Right cardiac atrium (tissue), 5 donors: ENCODE data around the gene PLAC8. TPM values are rescaled to one million over a fixed set of nuclear protein-coding genes. Genes with fewer than 3 reads are reported as not detected.
A peak's percentile ranks its signal among the peaks of the same experiment; 100 is the strongest.
"Not testable (repeated sequence)": the region's sequence is repeated elsewhere in the genome, so short reads cannot be mapped to it uniquely, and the experiment has no call there.

Experiments used
- ATAC-seq, 2 donors: fragments of 200-7000 bp; cut with Tn5 transposase; one replicate each; pipeline versions ENCODE4 v1.8.0 to v1.9.1; 2020; ENCODE audit warnings: moderate library complexity in 2 of 2, mild to moderate bottlenecking in 1 of 2
- DNase-seq, 3 donors: peaks; one replicate each; pipeline ENCODE4 v3.0.0-alpha.2; 2020
- H3K27ac ChIP-seq: one replicate; pipeline ENCODE4 v1.5.1; 2013; ENCODE audit warnings: mild to moderate bottlenecking, low read length, control low read depth, moderate library complexity
- H3K27me3 ChIP-seq: one replicate; pipeline ENCODE4 v1.6.1; 2013; ENCODE audit not compliant: control insufficient read depth, insufficient read depth
- H3K4me1 ChIP-seq: one replicate; pipeline ENCODE4 v1.6.1; 2013; ENCODE audit warnings: low read length; ENCODE audit not compliant: control insufficient read depth, insufficient read depth
- H3K4me3 ChIP-seq: one replicate; pipeline ENCODE4 v1.5.1; 2013; ENCODE audit warnings: low read length, control low read depth
- H3K9me3 ChIP-seq: one replicate; pipeline ENCODE4 v1.6.1; 2013; ENCODE audit warnings: low read length; ENCODE audit not compliant: control insufficient read depth
- WGBS: extraction: QIAGEN DNeasy Blood & Tissue Kit; methylation state at CpG from one replicate; pipeline ENCODE4 v1.1.7; 2013; 5-methylcytosine and 5-hydroxymethylcytosine counted together
- intact Hi-C, 4 donors: fragments of 100-400 bp; cut with DNase I; formaldehyde crosslinking; loops; one replicate each; pipeline versions ENCODE4 v1.11.0 to v1.14.0; 2022 to 2023
- polyA plus RNA-seq: library from polyadenylated mRNA; stranded (reverse); fragments of 200-250 nt; gene quantifications from one replicate; pipeline ENCODE4 v1.2.3, GENCODE V29; 2013
- total RNA-seq, 4 donors: library from RNA; stranded (reverse); fragmentation: NEBNext Ultra II Directional; extraction: Animal tissue kit (Norgen Biotek cat#: 25700); gene quantifications; one replicate each; pipeline ENCODE4 v1.2.1, GENCODE V29; 2021
- donor health status: healthy with polysubstance abuse.
- donor health status: DM: no; HTN: yes; CAD: no.
- donor health status: DM: no; HTN: no; CAD: no.
- donor health status: DM: no; HTN: yes; CAD: no; lungs with severe emphysema.
- donor health status: DM: yes; HTN: yes; CAD: no.

PLAC8 gene
- total and polyA plus RNA-seq, 5 donors, result 1.2 to 5.0 (median 2.8) TPM

DNA sequence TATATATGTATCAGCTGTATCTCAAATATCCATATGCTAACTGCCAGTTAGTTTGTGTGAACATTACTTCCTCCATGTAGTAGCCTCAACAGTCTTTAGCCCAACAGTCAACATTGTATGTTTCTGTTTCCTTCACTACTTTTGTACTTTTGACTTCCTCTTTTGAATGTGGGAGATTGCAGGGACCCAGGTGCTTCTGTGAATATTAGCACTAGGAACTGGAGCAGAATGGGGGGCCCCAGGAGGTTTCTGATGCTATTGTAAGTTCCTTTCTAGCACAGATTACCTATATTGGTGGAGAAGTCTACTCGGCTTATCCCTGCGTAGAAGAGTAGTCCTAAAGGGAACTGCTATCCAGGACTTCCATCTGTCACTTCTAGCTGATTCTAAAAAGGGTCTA is 2.3 kb downstream of the PLAC8 start:
- Histone ChIP-seq H3K4me3 (no peak overlapping the region), H3K27ac (no peak overlapping the region), H3K9me3 (no peaks in the 10 kb centered on the region), H3K27me3 (no peaks in the 10 kb centered on the region), H3K4me1 (no peaks in the 10 kb centered on the region)
- ATAC-seq (no peak), DNase-seq (no peak)
- intact Hi-C loops, result no loop called here
- WGBS, result 85% methylated on average over 2 of the region's 2 CpGs

- H3K4me3 ChIP-seq, H3K27ac ChIP-seq, DNase-seq, ATAC-seq, intact Hi-C loops, H3K4me1 ChIP-seq, H3K27me3 ChIP-seq, H3K9me3 ChIP-seq: not testable (repeated sequence)
- 87% methylated on average over 7 of the region's 7 CpGs for WGBS
These were observed 2.8 kb downstream of the PLAC8 start for GRCh38 chr4:83111751-83112141.

- no peaks in the 10 kb centered on the region for H3K9me3 ChIP-seq
- H3K4me1 ChIP-seq, result no peaks in the 10 kb centered on the region
- no peak overlapping the region for H3K4me3 ChIP-seq
- H3K27me3 ChIP-seq, result no peaks in the 10 kb centered on the region
- no peak overlapping the region for H3K27ac ChIP-seq
- DNase-seq (no peak), ATAC-seq (no peak)
- 81% methylated on average over 8 of the region's 8 CpGs for WGBS
- intact Hi-C loops, result no loop called here
These were observed 3.4 kb downstream of the PLAC8 start for GRCh38 chr4:83110970-83111750.

DNA sequence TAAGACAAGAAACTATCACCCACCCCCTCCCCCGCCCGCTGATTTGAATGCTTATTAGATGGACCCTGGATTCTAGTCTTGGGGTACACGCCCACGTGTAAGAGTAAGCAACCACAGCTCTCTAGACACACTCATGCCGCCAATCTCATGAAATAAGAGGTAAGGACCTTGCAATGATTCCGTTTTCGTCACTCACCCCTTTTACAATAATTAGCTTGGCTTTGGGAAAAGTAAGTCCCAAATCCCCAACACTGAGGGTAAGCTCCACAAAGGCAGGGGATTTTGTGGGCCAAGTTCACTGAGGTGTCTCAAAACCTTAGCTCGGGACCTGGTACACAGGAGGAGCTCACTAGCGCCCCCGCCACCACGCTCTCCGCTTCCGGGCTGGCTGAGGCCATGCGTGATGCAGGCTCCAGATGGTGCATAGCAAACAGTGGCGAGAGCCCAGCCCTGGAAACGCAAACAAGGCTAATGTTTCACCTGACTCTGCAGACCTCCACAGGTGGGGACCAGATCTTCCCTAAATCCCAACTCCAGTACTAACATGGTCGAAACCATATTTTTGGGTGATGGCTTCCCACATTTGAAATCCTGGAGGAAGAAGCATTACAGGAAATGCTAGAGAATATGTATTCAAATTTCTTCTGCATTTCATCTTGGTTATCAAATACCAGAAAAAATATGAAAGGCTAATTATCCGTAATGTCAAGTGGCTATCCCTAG is 4.1 kb downstream of the PLAC8 start:
- peak; percentile 83 to 94 (median 91) for DNase-seq
- H3K9me3 ChIP-seq, result no peaks in the 10 kb centered on the region
- H3K27me3 ChIP-seq, result no peaks in the 10 kb centered on the region
- no peak overlapping the region for H3K27ac ChIP-seq
- H3K4me1 ChIP-seq, result no peaks in the 10 kb centered on the region
- ATAC-seq, result peak; percentile 94 to 95
- 3% methylated on average over 18 of the region's 18 CpGs for WGBS
- peak overlapping the region; percentile 89 for H3K4me3 ChIP-seq
- intact Hi-C loops, result no loop called here

GRCh38 chr4:83109480-83110222 is 4.9 kb downstream of the PLAC8 start:
- no peaks in the 10 kb centered on the region for H3K9me3 ChIP-seq
- DNase-seq (peak; percentile 46 to 75 (median 73)), ATAC-seq (peak; percentile 87 to 90)
- no peaks in the 10 kb centered on the region for H3K4me1 ChIP-seq
- H3K27me3 ChIP-seq, result no peaks in the 10 kb centered on the region
- H3K4me3 ChIP-seq, result peak overlapping the region; percentile 89
- intact Hi-C loops, result no loop called here
- H3K27ac ChIP-seq, result peak overlapping the region; percentile 30
- WGBS, result 1% methylated on average over 64 of the region's 64 CpGs

DNA sequence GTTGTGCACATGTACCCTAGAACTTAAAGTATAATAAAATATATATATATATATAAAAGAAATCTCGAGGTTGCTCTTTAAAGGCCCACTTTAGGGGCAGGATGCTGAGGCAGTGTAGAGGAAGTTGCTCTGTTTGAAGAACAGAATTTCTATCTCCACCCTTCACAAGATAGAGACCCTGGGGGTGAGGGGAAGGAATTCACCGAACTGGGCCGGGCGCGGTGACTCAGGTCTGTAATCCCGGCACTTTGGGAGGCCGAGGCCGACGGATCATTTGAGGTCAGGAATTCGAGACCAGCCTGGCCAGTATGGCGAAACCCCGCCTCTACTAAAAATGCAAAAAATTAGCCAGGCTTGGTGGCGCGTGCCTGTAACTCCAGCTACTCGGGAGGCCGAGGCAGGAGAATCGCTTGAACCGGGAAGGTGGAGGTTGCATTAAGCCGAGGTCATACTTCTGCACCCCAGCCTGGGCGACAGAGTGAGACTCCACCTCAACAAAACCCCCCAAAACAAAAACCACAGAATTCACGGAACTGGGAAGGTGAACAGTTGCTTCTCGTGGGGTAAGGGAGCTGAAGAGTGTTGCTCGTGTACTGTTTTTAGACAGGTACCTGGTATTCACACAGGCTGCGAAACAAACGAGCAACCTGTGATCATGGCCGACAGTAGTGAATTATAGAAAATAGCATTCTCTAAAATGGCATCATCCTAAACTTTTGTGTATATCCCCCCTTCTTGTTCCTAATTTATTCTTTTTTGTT is 6.2 kb downstream of the PLAC8 start:
- Histone ChIP-seq H3K9me3 (no peaks in the 10 kb centered on the region), H3K4me3 (no peak overlapping the region), H3K4me1 (no peaks in the 10 kb centered on the region), H3K27ac (no peak overlapping the region), H3K27me3 (no peaks in the 10 kb centered on the region)
- no peak for ATAC-seq
- DNase-seq, result no peak
- intact Hi-C loops, result no loop called here
- 86% methylated on average over 26 of the region's 26 CpGs for WGBS

DNA sequence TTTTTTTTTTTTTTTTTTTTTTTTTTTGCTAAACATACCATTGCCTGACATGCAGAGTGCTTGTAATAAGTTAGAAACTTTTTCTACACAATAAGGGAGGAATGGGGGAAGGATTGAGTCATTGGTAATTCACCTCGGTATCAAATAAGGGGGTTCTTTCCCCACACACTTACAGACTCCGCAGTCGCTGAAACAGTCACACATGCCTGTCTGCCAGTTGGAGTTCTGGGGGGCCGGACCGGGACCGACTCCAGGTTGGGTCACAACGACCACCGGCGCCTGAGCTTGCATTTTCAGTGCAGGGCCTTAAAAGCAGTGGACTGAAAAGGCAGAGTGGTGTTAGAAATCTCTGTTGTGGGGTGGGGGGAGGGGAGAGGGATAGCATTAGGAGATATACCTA is 6.9 kb downstream of the PLAC8 start:
- no peaks in the 10 kb centered on the region for H3K27me3 ChIP-seq
- ATAC-seq (no peak), DNase-seq (no peak)
- intact Hi-C loops, result no loop called here
- H3K4me3 ChIP-seq, result no peak overlapping the region
- no peaks in the 10 kb centered on the region for H3K9me3 ChIP-seq
- 82% methylated on average over 9 of the region's 9 CpGs for WGBS
- H3K4me1 ChIP-seq, result no peaks in the 10 kb centered on the region
- no peak overlapping the region for H3K27ac ChIP-seq

DNA sequence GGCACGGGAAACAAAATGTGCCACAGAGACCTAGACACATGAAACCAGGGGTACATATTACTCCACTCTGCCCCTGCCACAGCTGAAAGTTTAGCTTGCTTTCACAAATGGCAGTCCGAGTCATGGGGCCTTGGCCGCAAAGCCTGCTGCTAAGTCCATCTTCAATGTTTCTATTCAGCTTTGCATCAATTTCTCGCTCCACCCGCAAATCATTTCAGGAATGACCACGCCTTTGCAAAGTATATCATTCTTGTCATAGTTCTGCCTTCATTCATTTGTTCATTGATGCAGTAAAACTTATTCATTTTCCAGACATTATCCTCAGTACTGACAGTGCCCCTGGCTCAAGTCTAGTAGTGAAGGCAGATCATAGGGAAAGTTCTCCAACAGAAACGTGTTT is 9.5 kb downstream of the PLAC8 start:
- intact Hi-C loops, result no loop called here
- H3K27me3 ChIP-seq, result no peaks in the 10 kb centered on the region
- no peak overlapping the region for H3K4me3 ChIP-seq
- no peak for ATAC-seq
- no peaks in the 10 kb centered on the region for H3K4me1 ChIP-seq
- DNase-seq, result no peak
- 92% methylated on average over 7 of the region's 7 CpGs for WGBS
- H3K27ac ChIP-seq, result no peak overlapping the region
- H3K9me3 ChIP-seq, result no peaks in the 10 kb centered on the region

GRCh38 chr4:83096397-83096796 is 18.1 kb downstream of the PLAC8 start:
- intact Hi-C loops, result no loop called here
- H3K27ac ChIP-seq, result no peak overlapping the region
- no peak overlapping the region for H3K4me3 ChIP-seq
- DNase-seq (no peak), ATAC-seq (no peak)
- no peaks in the 10 kb centered on the region for H3K9me3 ChIP-seq
- no peaks in the 10 kb centered on the region for H3K27me3 ChIP-seq
- H3K4me1 ChIP-seq, result no peaks in the 10 kb centered on the region
- 73% methylated on average over 2 of the region's 2 CpGs for WGBS

DNA sequence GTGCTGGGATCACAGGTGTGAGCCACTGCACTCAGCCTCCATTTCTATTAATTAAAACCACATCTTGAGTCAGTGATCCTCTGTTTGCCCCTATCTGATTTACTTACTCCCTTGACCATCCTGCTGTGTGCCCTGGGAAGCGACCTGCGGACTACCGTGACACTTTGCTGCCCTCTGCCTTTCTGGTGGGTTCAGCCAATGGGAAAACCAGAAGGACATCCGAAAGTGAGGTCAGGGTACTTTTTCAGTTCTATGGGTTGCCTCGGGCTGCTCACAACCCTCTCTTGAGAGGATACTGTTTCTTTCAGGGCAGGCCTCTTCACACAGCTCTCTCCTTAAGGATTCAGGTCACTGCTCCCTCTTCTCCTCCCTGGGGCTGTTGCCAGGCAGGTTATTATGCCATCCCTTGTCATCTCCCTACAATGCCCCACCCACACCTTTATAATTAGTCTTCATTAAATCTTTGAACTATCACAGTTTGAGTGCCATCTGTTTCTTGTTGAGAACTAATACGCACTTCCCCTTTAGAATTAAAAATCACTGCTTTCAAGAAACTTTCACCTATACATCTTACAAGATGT is 21.4 kb downstream of the PLAC8 start:
- no peaks in the 10 kb centered on the region for H3K27me3 ChIP-seq
- no peak overlapping the region for H3K27ac ChIP-seq
- no peaks in the 10 kb centered on the region for H3K9me3 ChIP-seq
- 63% methylated on average over 6 of the region's 6 CpGs for WGBS
- no peak for ATAC-seq
- no peak overlapping the region for H3K4me3 ChIP-seq
- DNase-seq, result no peak
- intact Hi-C loops, result no loop called here
- H3K4me1 ChIP-seq, result no peaks in the 10 kb centered on the region
